ENCODE data around the gene OR2T34.
"Not testable (repeated sequence)": the region's sequence is repeated elsewhere in the genome, so short reads cannot be mapped to it uniquely, and the experiment has no call there.

The OR2T34 gene

DNA sequence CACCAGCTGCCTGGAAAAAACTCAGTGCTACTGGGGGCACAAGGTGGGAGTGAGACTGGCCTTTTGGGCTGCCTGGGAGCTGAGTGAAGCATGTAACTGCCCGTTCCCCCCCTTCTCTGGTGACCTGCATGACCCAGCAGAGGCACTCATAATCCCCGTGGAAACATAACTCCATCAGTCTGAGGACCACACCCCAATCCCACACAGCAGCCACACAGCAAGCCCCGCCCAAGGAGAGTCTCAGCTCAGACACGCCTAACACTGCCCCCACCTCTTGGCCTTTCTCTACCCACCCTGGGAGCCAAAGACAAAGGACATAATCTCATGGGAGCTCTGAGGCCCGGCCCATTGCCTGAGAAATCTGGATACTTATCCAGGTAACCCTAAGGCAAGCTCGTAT, 23.5 kb downstream of the OR2T34 start:
- not testable (repeated sequence) for DNase-seq

DNA sequence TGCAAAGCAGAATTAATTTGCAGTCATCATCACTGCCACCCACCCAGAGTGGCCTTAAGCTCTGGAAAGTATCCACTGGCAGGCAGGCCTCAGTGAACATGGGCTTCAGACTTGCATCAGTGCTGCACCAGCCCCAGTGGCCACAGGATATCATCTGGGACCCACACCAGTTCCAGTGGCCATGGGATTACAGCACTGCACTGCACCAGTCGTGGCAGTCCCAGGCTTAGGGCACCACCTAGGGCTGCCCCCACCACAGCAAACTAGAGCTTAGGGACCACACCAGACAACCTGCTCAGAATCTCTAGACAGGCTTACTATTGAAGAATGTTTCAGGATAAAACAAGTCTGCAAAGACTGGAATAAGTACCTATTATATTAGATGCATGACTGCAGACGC, 27.2 kb downstream of the OR2T34 start:
- not testable (repeated sequence) for DNase-seq

DNA sequence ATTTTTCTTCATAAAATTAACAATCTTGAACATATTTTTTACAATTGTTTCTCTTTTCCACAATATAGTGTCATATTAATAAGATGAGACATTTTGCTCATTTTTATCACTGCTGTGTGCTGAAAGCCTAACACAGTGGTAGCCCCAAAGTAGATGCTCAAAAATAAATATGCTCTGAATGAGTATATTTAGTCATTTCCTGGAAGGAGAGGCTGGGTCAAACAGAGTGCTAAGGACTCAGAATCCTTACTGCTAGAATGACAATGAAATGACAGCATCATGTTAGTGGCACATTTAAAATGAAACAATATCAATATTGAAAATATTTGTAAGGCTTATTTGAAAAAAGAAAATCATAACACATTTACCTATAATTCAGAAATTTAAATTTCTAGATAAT, 37.1 kb downstream of the OR2T34 start:
- not testable (repeated sequence) for DNase-seq
